Bronchial epithelial cell (primary cell): ENCODE data around the gene SELENOO. TPM values are rescaled to one million over a fixed set of nuclear protein-coding genes. Genes with fewer than 3 reads are reported as not detected.

Experiments
- DNase-seq: peaks from one replicate; pipeline ENCODE4 v3.0.0-alpha.2; 2010; ENCODE audit warnings: low read depth
- FAIRE-seq: peaks from 2 replicates; lab custom pipeline; 2011; peaks lifted over from hg19 to GRCh38; lab: Jason Lieb, UNC
- H3K27me3 ChIP-seq: 2 replicates; pipeline ENCODE4 v1.5.1; 2011; ENCODE audit warnings: low read length; ENCODE audit not compliant: control insufficient read depth, insufficient read depth
- H3K36me3 ChIP-seq: 2 replicates; pipeline ENCODE4 v1.5.1; 2011; ENCODE audit warnings: low read length; ENCODE audit not compliant: control insufficient read depth, insufficient read depth
- H3K4me3 ChIP-seq: 2 replicates; pipeline ENCODE4 v1.5.1; 2011; ENCODE audit warnings: mild to moderate bottlenecking, low read depth, low read length, control low read depth
- CTCF ChIP-seq: IDR thresholded peaks from 2 replicates; pipeline ENCODE4 v1.5.1; 2011; ENCODE audit warnings: mild to moderate bottlenecking, moderate library complexity, low read length, control low read depth, inconsistent platforms; ENCODE audit not compliant: insufficient read depth, severe bottlenecking
- total RNA-seq: library from RNA; depleted of rRNA; stranded (reverse); fragments of >200 nt; gene quantifications from 2 replicates; pipeline ENCODE4 v1.2.1, GENCODE V29; 2014

SELENOO gene
- total RNA-seq: 20.8 and 25.7 TPM in 2 replicates

GRCh38 chr22:50200461-50201190 is at the start of gene SELENOO:
SELENOO (plus strand) TSS chr22:50201011; CDS start chr22:50201037, 26 bp downstream.
- peak; percentile 63 for DNase-seq
- FAIRE-seq: no peak
- Histone ChIP-seq H3K27me3 (no peaks in the 10 kb centered on the region), H3K36me3 (peaks cover 8% of the 10 kb centered on the region), H3K4me3 (peak within 1 kb of the TSS; percentile 63)
- no peak for TF ChIP-seq CTCF

GRCh38 chr22:50151571-50152537 is 49.0 kb upstream of the SELENOO start:
- no peak for TF ChIP-seq CTCF
- peak; percentile 92 for FAIRE-seq
- no peak for DNase-seq
- H3K27me3 ChIP-seq: no peaks in the 10 kb centered on the region
- no peak overlapping the region for H3K4me3 ChIP-seq
- H3K36me3 ChIP-seq: no peaks in the 10 kb centered on the region

- TF ChIP-seq CTCF: no peak
- H3K4me3 ChIP-seq: no peak overlapping the region
- no peaks in the 10 kb centered on the region for H3K36me3 ChIP-seq
- no peak for DNase-seq
- FAIRE-seq: no peak
- H3K27me3 ChIP-seq: no peaks in the 10 kb centered on the region
Measured at GRCh38 chr22:50153056-50153755, 47.6 kb upstream of the SELENOO start.

GRCh38 chr22:50153756-50154140 is 47.1 kb upstream of the SELENOO start:
- Histone ChIP-seq H3K36me3 (no peaks in the 10 kb centered on the region), H3K27me3 (no peaks in the 10 kb centered on the region), H3K4me3 (no peak overlapping the region)
- no peak for TF ChIP-seq CTCF
- FAIRE-seq (no peak), DNase-seq (no peak)

GRCh38 chr22:50157709-50158375 is 43.0 kb upstream of the SELENOO start:
- H3K36me3 ChIP-seq: no peaks in the 10 kb centered on the region
- no peaks in the 10 kb centered on the region for H3K27me3 ChIP-seq
- DNase-seq (peak; percentile 71), FAIRE-seq (peak; percentile 93)
- no peak overlapping the region for H3K4me3 ChIP-seq
- TF ChIP-seq CTCF: no peak
